Fibroblast of skin of right quadriceps (primary cell): ENCODE results near the gene TBC1D16.

Source experiments
- DNase-seq: peaks from one replicate; pipeline ENCODE4 v3.0.0-alpha.2; 2013

TBC1D16 gene

GRCh38 chr17:79986411-79987186, 49.1 kb downstream of the TBC1D16 start:
- DNase-seq = no peak

- no peak for DNase-seq
Measured at GRCh38 chr17:79985943-79986391, 49.7 kb downstream of the TBC1D16 start.

- DNase-seq = no peak
Measured at GRCh38 chr17:79985361-79985942, 50.2 kb downstream of the TBC1D16 start.

- DNase-seq = no peak
Measured at GRCh38 chr17:79984877-79985276, 50.8 kb downstream of the TBC1D16 start.

GRCh38 chr17:79984045-79984840, 51.4 kb downstream of the TBC1D16 start:
- no peak for DNase-seq

- peak; percentile 27 for DNase-seq
Measured at GRCh38 chr17:79983456-79983855, 52.2 kb downstream of the TBC1D16 start.

GRCh38 chr17:79982986-79983385, 52.7 kb downstream of the TBC1D16 start:
- DNase-seq = no peak

- DNase-seq = no peak
Measured at GRCh38 chr17:79981661-79982101, 54.0 kb downstream of the TBC1D16 start.

- DNase-seq = no peak
Measured at GRCh38 chr17:79981090-79981489, 54.6 kb downstream of the TBC1D16 start.

GRCh38 chr17:79980246-79981043, 55.2 kb downstream of the TBC1D16 start:
- DNase-seq = no peak

- DNase-seq = no peak
Measured at GRCh38 chr17:79979816-79980215, 55.9 kb downstream of the TBC1D16 start.

- no peak for DNase-seq
Measured at GRCh38 chr17:79979221-79979741, 56.4 kb downstream of the TBC1D16 start.

GRCh38 chr17:79978548-79978855, 57.2 kb downstream of the TBC1D16 start:
- DNase-seq = no peak

- DNase-seq = no peak
Measured at GRCh38 chr17:79977708-79978547, 57.7 kb downstream of the TBC1D16 start.

GRCh38 chr17:79977161-79977631, 58.5 kb downstream of the TBC1D16 start:
- no peak for DNase-seq

GRCh38 chr17:79976451-79976850, 59.2 kb downstream of the TBC1D16 start:
- DNase-seq = no peak

- no peak for DNase-seq
Measured at GRCh38 chr17:79975498-79976134, 60.1 kb downstream of the TBC1D16 start.

GRCh38 chr17:79974566-79975497, 60.8 kb downstream of the TBC1D16 start:
- no peak for DNase-seq

GRCh38 chr17:79971651-79972050, 64.0 kb downstream of the TBC1D16 start:
- DNase-seq = no peak

GRCh38 chr17:79970576-79971068, 65.0 kb downstream of the TBC1D16 start:
- DNase-seq = no peak
